ENCODE results near the gene CCNJL. TPM values are rescaled to one million over a fixed set of nuclear protein-coding genes. Genes with fewer than 3 reads are reported as not detected.

Gene CCNJL
- total and polyA plus RNA-seq, 2 of the 8 experiments (the other 6 are each of a cell fraction or from before 2014, with no cell fraction given) = 34.6 to 44.7 TPM

- no peaks in the 10 kb centered on the region for H3K79me2 ChIP-seq (ENCODE audit: control insufficient read depth in 1 of 2, insufficient read depth in 2 of 2, low read length in 2 of 2)
- DNase-seq (ENCODE audit: low read depth in 1 of 2, low spot score in 2 of 2) (no peak), FAIRE-seq (no peak)
- H3K23me2 ChIP-seq (ENCODE audit: low read depth, low read length) = no peaks in the 10 kb centered on the region
- H3K23ac ChIP-seq (ENCODE audit: insufficient read length) = no peak overlapping the region
- H2AFZ ChIP-seq (ENCODE audit: low read length) = no peak overlapping the region
- no peak overlapping the region for H3K4me3 ChIP-seq (ENCODE audit: extremely low read depth in 1 of 4, insufficient read depth in 2 of 4, low read depth in 3 of 4, low read length in 4 of 4)
- H4K20me1 ChIP-seq (replicated peaks in 1 of 2; ENCODE audit: control insufficient read depth in 1 of 2, insufficient read depth in 2 of 2, low read length in 2 of 2) = no peaks in the 10 kb centered on the region
- H4K5ac ChIP-seq (ENCODE audit: insufficient read length, low read depth, low read length) = no peak overlapping the region
- no peak overlapping the region for H3K56ac ChIP-seq (replicated peaks; ENCODE audit: insufficient read length, low read depth, low read length)
- ChIA-PET POLR2A (ENCODE audit: partially characterized antibody) (interaction anchor here (2.2 to 2.4 kb wide), 2 partner anchors 12 to 14 kb away, joined by 9 read pairs; partner anchors contain the start of gene CCNJL), CTCF (ENCODE audit: partially characterized antibody) (interaction anchor here (1.1 to 1.9 kb wide), 4 partner anchors 14 to 127 kb away, joined by 3 to 5 read pairs (median 4); no protein-coding TSS in a partner anchor)
- H2BK15ac ChIP-seq (ENCODE audit: low read length) = no peak overlapping the region
- no peak overlapping the region for H2BK20ac ChIP-seq (ENCODE audit: low read length)
- 100% methylated on average over 2 of the region's 2 CpGs; no CpG with 5 or more reads in 1 of the 2 experiments for WGBS, 2 experiments (ENCODE audit: extremely low coverage in 1 of 2, insufficient coverage in 1 of 2, insufficient read length in 1 of 2, insufficient replicate concordance in 2 of 2, low coverage in 1 of 2, low lambda C conversion rate in 2 of 2, missing lambda C conversion rate in 1 of 2)
- H3K27me3 ChIP-seq (replicated peaks in 1 of 4; ENCODE audit: control insufficient read depth in 3 of 4, extremely low read depth in 1 of 4, insufficient read depth in 3 of 4, low read length in 3 of 4) = no peaks in the 10 kb centered on the region
- H3K9ac ChIP-seq (replicated peaks in 1 of 4; ENCODE audit: extremely low read depth in 1 of 4, low read depth in 3 of 4, low read length in 3 of 4) = no peak overlapping the region
- H2BK5ac ChIP-seq (ENCODE audit: low read depth, low read length) = no peak overlapping the region
- H2BK120ac ChIP-seq (replicated peaks; ENCODE audit: low read depth, low read length) = no peak overlapping the region
- no peaks in the 10 kb centered on the region for H3K79me1 ChIP-seq (ENCODE audit: low read depth, low read length)
- H4K8ac ChIP-seq (ENCODE audit: extremely low read depth, insufficient read depth, low read length) = no peak overlapping the region
- no peak overlapping the region for H3K27ac ChIP-seq (ENCODE audit: low read depth, low read length)
- no peak overlapping the region for H3K18ac ChIP-seq (ENCODE audit: extremely low read depth, low read length)
- no peak overlapping the region for H2AK5ac ChIP-seq (ENCODE audit: low read depth, low read length)
- no peak overlapping the region for H4K91ac ChIP-seq (replicated peaks; ENCODE audit: insufficient read length, low read length)
- H2BK12ac ChIP-seq (ENCODE audit: low read depth, low read length) = no peak overlapping the region
- H3K14ac ChIP-seq (ENCODE audit: insufficient read length) = no peak overlapping the region
- H3K4ac ChIP-seq (replicated peaks; ENCODE audit: insufficient read length, low read depth, low read length) = no peak overlapping the region
- H3K4me1 ChIP-seq (replicated peaks in 1 of 4; ENCODE audit: control insufficient read depth in 3 of 4, insufficient read depth in 4 of 4, low read length in 3 of 4) = peaks cover 0 to 3% (median 0%) of the 10 kb centered on the region in 4 experiments; a peak in 1 of 7 replicates
- H3K36me3 ChIP-seq (ENCODE audit: control insufficient read depth in 2 of 4, insufficient read depth in 4 of 4, low read length in 3 of 4) = no peaks in the 10 kb centered on the region
- H3K9me3 ChIP-seq (ENCODE audit: insufficient read depth in 2 of 2, low read depth in 1 of 2, low read length in 1 of 2) = no peaks in the 10 kb centered on the region
- no peak overlapping the region for H3K4me2 ChIP-seq (ENCODE audit: insufficient read depth in 1 of 2, low read depth in 2 of 2, low read length in 2 of 2)
- no peak for TF ChIP-seq HDAC2 (IDR thresholded peaks at IDR 0.05; ENCODE audit: borderline replicate concordance in 1 of 2, low read depth in 2 of 2, low read length in 2 of 2)
- TF ChIP-seq TAF1 (IDR thresholded peaks at IDR 0.05; ENCODE audit: low read depth, low read length) = no peak
Measured at GRCh38 chr5:160325716-160326115, 13.4 kb upstream of the CCNJL start.

Data from H1 (cell line).